ENCODE results near the gene GYS1.

Gene GYS1

GRCh38 chr19:48977061-48977460 lies 16.0 kb downstream of the GYS1 start:
- no peak for TF ChIP-seq CTCF (IDR thresholded peaks at IDR 0.05)

GRCh38 chr19:48975947-48976847 lies 16.9 kb downstream of the GYS1 start:
- no peak for TF ChIP-seq CTCF (IDR thresholded peaks at IDR 0.05)

- TF ChIP-seq CTCF (IDR thresholded peaks at IDR 0.05), result peak; percentile 70
Measured at GRCh38 chr19:48970923-48971395, 22.1 kb downstream of the GYS1 start.

GRCh38 chr19:48970139-48970766 lies 22.9 kb downstream of the GYS1 start:
- no peak for TF ChIP-seq CTCF (IDR thresholded peaks at IDR 0.05)

- TF ChIP-seq CTCF (IDR thresholded peaks at IDR 0.05), result no peak
Measured at GRCh38 chr19:48969276-48970138, 23.6 kb downstream of the GYS1 start.

- no peak for TF ChIP-seq CTCF (IDR thresholded peaks at IDR 0.05)
Measured at GRCh38 chr19:48968813-48969218, 24.3 kb downstream of the GYS1 start.

- TF ChIP-seq CTCF (IDR thresholded peaks at IDR 0.05), result no peak
Measured at GRCh38 chr19:48968179-48968661, 24.9 kb downstream of the GYS1 start.
